Fibroblast of villous mesenchyme (primary cell): Measurements from ENCODE around the gene ACER1. TPM values are rescaled to one million over a fixed set of nuclear protein-coding genes. Genes with fewer than 3 reads are reported as not detected.
A peak's percentile ranks its signal among the peaks of the same experiment; 100 is the strongest.
"Not testable (repeated sequence)": the region's sequence is repeated elsewhere in the genome, so short reads cannot be mapped to it uniquely, and the experiment has no call there.

Experiments
- DNase-seq: peaks from one replicate; pipeline ENCODE4 v3.0.0-alpha.2; 2010; ENCODE audit warnings: low read depth
- H3K4me3 ChIP-seq: 2 replicates; pipeline ENCODE4 v1.5.1; 2011; ENCODE audit warnings: low read depth, mild to moderate bottlenecking, low read length
- CTCF ChIP-seq: IDR thresholded peaks from 2 replicates; pipeline ENCODE4 v1.5.1; 2012; ENCODE audit warnings: low read depth, mild to moderate bottlenecking, low read length; ENCODE audit not compliant: insufficient read depth
- total RNA-seq: library from RNA; depleted of rRNA; stranded (reverse); fragments of >200 nt; gene quantifications from 2 replicates; pipeline ENCODE4 v1.2.3, GENCODE V29; 2012

Gene ACER1
- total RNA-seq, 1 donor = not detected

- no peak for DNase-seq
- H3K4me3 ChIP-seq = no peak overlapping the region
- TF ChIP-seq CTCF = no peak
These were observed 23.8 kb upstream of the ACER1 start for GRCh38 chr19:6357174-6357573.

GRCh38 chr19:6355321-6356040, 22.1 kb upstream of the ACER1 start:
- DNase-seq, H3K4me3 ChIP-seq: not testable (repeated sequence)

- peak; percentile 42 for TF ChIP-seq CTCF
- H3K4me3 ChIP-seq = no peak overlapping the region
- peak; percentile 27 for DNase-seq
These were observed 20.8 kb upstream of the ACER1 start for GRCh38 chr19:6354098-6354674.

- no peak overlapping the region for H3K4me3 ChIP-seq
- no peak for TF ChIP-seq CTCF
- no peak for DNase-seq
These were observed 19.2 kb upstream of the ACER1 start for GRCh38 chr19:6352381-6353165.

GRCh38 chr19:6350688-6351087, 17.3 kb upstream of the ACER1 start:
- no peak overlapping the region for H3K4me3 ChIP-seq
- TF ChIP-seq CTCF = no peak
- no peak for DNase-seq

GRCh38 chr19:6349271-6349670, 15.9 kb upstream of the ACER1 start:
- DNase-seq, H3K4me3 ChIP-seq: not testable (repeated sequence)

GRCh38 chr19:6343462-6343861, 10.1 kb upstream of the ACER1 start:
- no peak for DNase-seq

More at GRCh38 chr19:6343462-6343861, 10.1 kb upstream of the ACER1 start:
- H3K4me3 ChIP-seq = no peak overlapping the region
- no peak for TF ChIP-seq CTCF
